ENCODE measurements around the gene BMX.
A peak's percentile ranks its signal among the peaks of the same experiment; 100 is the strongest.

Gene BMX

GRCh38 chrX:15500497-15500966 is at the start of gene BMX:
TSS of gene BMX (plus strand) at chrX:15500807. CDS start at chrX:15508354, 7,547 bp downstream.
- FAIRE-seq, result no peak

- no peak for FAIRE-seq
Measured at GRCh38 chrX:15451913-15452312, 48.7 kb upstream of the BMX start.

GRCh38 chrX:15464704-15465103 is 35.9 kb upstream of the BMX start:
- FAIRE-seq, result no peak

GRCh38 chrX:15465347-15465746 is 35.3 kb upstream of the BMX start:
- FAIRE-seq, result peak; percentile 82

GRCh38 chrX:15465896-15466651 is 34.5 kb upstream of the BMX start:
- FAIRE-seq, result no peak

- FAIRE-seq, result peak; percentile 70
Measured at GRCh38 chrX:15468036-15468435, 32.6 kb upstream of the BMX start.

GRCh38 chrX:15469613-15470012 is 31.0 kb upstream of the BMX start:
- FAIRE-seq, result no peak

- peak; percentile 67 for FAIRE-seq
Measured at GRCh38 chrX:15471028-15471427, 29.6 kb upstream of the BMX start.

- FAIRE-seq, result no peak
Measured at GRCh38 chrX:15472531-15472930, 28.1 kb upstream of the BMX start.

GRCh38 chrX:15474028-15474427 is 26.6 kb upstream of the BMX start:
- FAIRE-seq, result no peak

- FAIRE-seq, result no peak
Measured at GRCh38 chrX:15475021-15475420, 25.6 kb upstream of the BMX start.

GRCh38 chrX:15475486-15475885 is 25.1 kb upstream of the BMX start:
- no peak for FAIRE-seq

- no peak for FAIRE-seq
Measured at GRCh38 chrX:15483891-15484290, 16.7 kb upstream of the BMX start.

GRCh38 chrX:15492469-15492868 is 8.1 kb upstream of the BMX start:
- no peak for FAIRE-seq

GRCh38 chrX:15493118-15493962 is 7.3 kb upstream of the BMX start, which contains the start of gene PIR:
TSS of gene PIR (minus strand) at chrX:15493333. CDS start at chrX:15491257, 2,076 bp downstream.
- no peak for FAIRE-seq

- FAIRE-seq, result no peak
Measured at GRCh38 chrX:15495801-15496200, 4.8 kb upstream of the BMX start.

GRCh38 chrX:15496824-15497223 is 3.8 kb upstream of the BMX start:
- no peak for FAIRE-seq

- no peak for FAIRE-seq
Measured at GRCh38 chrX:15497865-15498264, 2.7 kb upstream of the BMX start.

GRCh38 chrX:15498741-15499140 is 1.9 kb upstream of the BMX start:
- no peak for FAIRE-seq

- FAIRE-seq, result no peak
Measured at GRCh38 chrX:15499976-15500375, 631 bp upstream of the BMX start.

- FAIRE-seq, result no peak
Measured at GRCh38 chrX:15501506-15501905, 899 bp downstream of the BMX start.

GRCh38 chrX:15504661-15505060 is 4.1 kb downstream of the BMX start:
- no peak for FAIRE-seq

GRCh38 chrX:15505101-15505500 is 4.5 kb downstream of the BMX start:
- no peak for FAIRE-seq

GRCh38 chrX:15507005-15507404 is 6.4 kb downstream of the BMX start:
- FAIRE-seq, result no peak

Data from endometrium (tissue), 2 donors.